GM19238 (cell line): Measurements from ENCODE around the gene UTP15.

Source experiments
- DNase-seq: peaks from one replicate; pipeline ENCODE4 v3.0.0; 2011; ENCODE audit warnings: low spot score; ENCODE audit not compliant: insufficient read length

Gene UTP15

GRCh38 chr5:73623901-73624404 is 58.4 kb downstream of the UTP15 start:
- no peak for DNase-seq

- DNase-seq, result no peak
Observed at GRCh38 chr5:73624888-73625287, 59.3 kb downstream of the UTP15 start.

- no peak for DNase-seq
Observed at GRCh38 chr5:73625372-73625943, 59.9 kb downstream of the UTP15 start.

- DNase-seq, result no peak
Observed at GRCh38 chr5:73625944-73626811, 60.6 kb downstream of the UTP15 start, which contains the start of gene ARHGEF28. ARHGEF28 (plus strand) TSS chr5:73626196; CDS start chr5:73684852, 58,656 bp downstream.

- DNase-seq, result no peak
Observed at GRCh38 chr5:73626814-73627313, 61.3 kb downstream of the UTP15 start.

GRCh38 chr5:73629456-73629855 is 63.9 kb downstream of the UTP15 start:
- DNase-seq, result no peak

DNA sequence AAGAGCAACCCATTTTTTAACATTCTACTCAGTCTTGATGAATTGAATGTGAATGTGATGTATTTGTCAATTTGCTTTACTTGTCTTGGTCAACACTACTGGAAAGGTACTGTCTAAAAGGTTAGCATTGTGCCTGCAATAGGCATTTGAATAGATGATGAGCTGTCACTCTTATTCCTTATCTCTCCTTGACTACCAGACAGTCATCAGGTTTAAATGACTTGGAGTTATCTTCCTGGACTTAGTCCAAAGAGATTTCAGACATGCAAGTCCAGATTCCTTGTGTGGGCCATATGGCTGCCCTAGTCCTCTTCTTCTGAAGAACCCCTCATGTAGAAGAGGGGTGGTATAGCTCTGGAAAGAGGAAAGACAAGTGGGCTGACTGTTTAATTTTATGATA is 65.2 kb downstream of the UTP15 start:
- no peak for DNase-seq

DNA sequence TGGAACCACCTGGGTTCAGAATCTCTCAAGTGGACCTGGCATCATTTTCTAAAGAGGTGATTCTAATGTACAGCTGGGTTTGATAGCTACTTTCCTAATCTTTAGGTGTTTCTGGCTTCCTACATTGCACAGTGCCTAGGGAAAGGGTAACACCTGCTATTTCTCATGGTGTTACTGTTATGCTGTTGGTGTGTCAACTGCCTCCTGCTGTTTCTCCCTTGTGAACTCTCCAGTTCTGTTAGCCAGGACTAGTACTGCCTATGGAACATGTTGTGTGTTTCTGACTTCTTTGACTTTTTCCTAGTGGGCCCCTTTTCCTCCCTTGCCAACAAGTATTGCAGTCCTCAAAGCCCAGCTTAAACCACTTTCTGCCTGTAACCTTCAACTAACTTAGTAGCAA is 66.0 kb downstream of the UTP15 start:
- DNase-seq, result no peak
